Activated B cell treated with CpG ODN at 0.5 μM for 24 hours (primary cell): ENCODE measurements around the gene SEPTIN6. TPM values are rescaled to one million over a fixed set of nuclear protein-coding genes. Genes with fewer than 3 reads are reported as not detected.
A peak's percentile ranks its signal among the peaks of the same experiment; 100 is the strongest.

Experiments
- ATAC-seq: fragments of 200-7000 bp; cut with Tn5 transposase; one replicate; pipeline ENCODE4 v1.10.0; 2021; ENCODE audit warnings: low read depth, mild to moderate bottlenecking, moderate library complexity
- CTCF ChIA-PET: fragments of 350-600 bp; sonication (Branson Sonifier 250); formaldehyde crosslinking; loops from one replicate; lab custom pipeline; 2021; ENCODE audit warnings: antibody characterized with exemption; lab: Charles Lee
- POLR2A ChIA-PET: fragments of 350-600 bp; sonication (Branson Sonifier 250); formaldehyde crosslinking; loops from one replicate; lab custom pipeline; 2021; ENCODE audit warnings: antibody characterized with exemption; lab: Charles Lee
- DNase-seq: peaks from one replicate; pipeline ENCODE4 v3.0.0; 2022
- H3K27ac Mint-ChIP-seq: one replicate; pipeline ENCODE4 v1.8.0; 2020; ENCODE audit warnings: mixed read lengths
- H3K27me3 Mint-ChIP-seq: one replicate; pipeline ENCODE4 v1.8.0; 2021; ENCODE audit warnings: mixed read lengths
- H3K36me3 Mint-ChIP-seq: one replicate; pipeline ENCODE4 v1.8.0; 2021; ENCODE audit warnings: low read depth, mixed read lengths
- H3K4me1 Mint-ChIP-seq: one replicate; pipeline ENCODE4 v1.8.0; 2021; ENCODE audit warnings: mixed read lengths
- H3K4me3 Mint-ChIP-seq: one replicate; pipeline ENCODE4 v1.8.0; 2020; ENCODE audit warnings: mild to moderate bottlenecking, mixed read lengths
- H3K9me3 Mint-ChIP-seq: one replicate; pipeline ENCODE4 v1.8.0; 2020; ENCODE audit warnings: mixed read lengths
- CTCF ChIP-seq: fragments of 200-600 bp; IDR thresholded peaks from one replicate; pipeline ENCODE4 v1.8.0; 2022; ENCODE audit warnings: antibody characterized with exemption, mild to moderate bottlenecking
- intact Hi-C: fragments of 100-400 bp; cut with micrococcal nuclease; formaldehyde crosslinking; loops from one replicate; pipeline ENCODE4 v1.15.1; 2024
- total RNA-seq: library from RNA; stranded (reverse); gene quantifications from 2 replicates; pipeline ENCODE4 v1.2.3, GENCODE V29; 2022

Gene SEPTIN6
- total RNA-seq, 1 donor from 2014 or later = 330 TPM

GRCh38 chrX:119682019-119682989, 10.7 kb downstream of the SEPTIN6 start:
- Mint-ChIP-seq H3K36me3 (peaks cover 8% of the 10 kb centered on the region), H3K4me1 (peaks cover 83% of the 10 kb centered on the region), H3K27ac (peak overlapping the region; percentile 88), H3K4me3 (peak overlapping the region; percentile 71), H3K9me3 (no peaks in the 10 kb centered on the region), H3K27me3 (no peaks in the 10 kb centered on the region)
- intact Hi-C loops = no loop called here
- no peak for ATAC-seq
- no peak for TF ChIP-seq CTCF
- no peak for DNase-seq
- ChIA-PET POLR2A (interaction anchor here (0.6 to 5.4 kb wide), 8 partner anchors 9 to 109 kb away, joined by 3 to 57 read pairs (median 4); partner anchors contain the start of genes NKRF, RPL39 and SEPTIN6), CTCF (interaction anchor here (1.1 to 1.3 kb wide), 3 partner anchors 9 to 11 kb away, joined by 3 to 4 read pairs (median 3); partner anchors contain the start of gene SEPTIN6)

GRCh38 chrX:119677654-119677981, 15.3 kb downstream of the SEPTIN6 start:
- POLR2A ChIA-PET = interaction anchor here (0.5 to 4.1 kb wide), 9 partner anchors 8 to 78 kb away, joined by 3 to 53 read pairs (median 5); partner anchors contain the start of gene SEPTIN6
- H3K27me3 Mint-ChIP-seq = no peaks in the 10 kb centered on the region
- CTCF ChIA-PET = no interaction called here
- DNase-seq = no peak
- H3K27ac Mint-ChIP-seq = peak overlapping the region; percentile 90
- intact Hi-C loops = loop anchor here (1.0 kb wide), 1 partner anchor 11 kb away; no protein-coding TSS in a partner anchor
- peaks cover 25% of the 10 kb centered on the region for H3K36me3 Mint-ChIP-seq
- ATAC-seq = no peak
- peak overlapping the region; percentile 71 for H3K4me3 Mint-ChIP-seq
- H3K9me3 Mint-ChIP-seq = no peaks in the 10 kb centered on the region
- TF ChIP-seq CTCF = no peak
- H3K4me1 Mint-ChIP-seq = peaks cover 63% of the 10 kb centered on the region

GRCh38 chrX:119676949-119677653, 15.9 kb downstream of the SEPTIN6 start:
- no peak for TF ChIP-seq CTCF
- peak overlapping the region; percentile 71 for H3K4me3 Mint-ChIP-seq
- intact Hi-C loops = loop anchor here (1.0 kb wide), 1 partner anchor 11 kb away; no protein-coding TSS in a partner anchor
- DNase-seq (no peak), ATAC-seq (no peak)
- POLR2A ChIA-PET = interaction anchor here (0.5 to 4.1 kb wide), 9 partner anchors 8 to 115 kb away, joined by 3 to 27 read pairs (median 4); partner anchors contain the start of gene SEPTIN6
- CTCF ChIA-PET = no interaction called here
- H3K27ac Mint-ChIP-seq = peak overlapping the region; percentile 90
- peaks cover 58% of the 10 kb centered on the region for H3K4me1 Mint-ChIP-seq
- no peaks in the 10 kb centered on the region for H3K9me3 Mint-ChIP-seq
- H3K27me3 Mint-ChIP-seq = no peaks in the 10 kb centered on the region
- peaks cover 30% of the 10 kb centered on the region for H3K36me3 Mint-ChIP-seq

GRCh38 chrX:119673336-119673735, 19.6 kb downstream of the SEPTIN6 start:
- ChIA-PET CTCF (interaction anchor here (1.8 kb wide), 1 partner anchor 57 kb away, joined by 3 read pairs; no protein-coding TSS in a partner anchor), POLR2A (interaction anchor here (0.9 kb wide), 1 partner anchor 67 kb away, joined by 3 read pairs; the partner anchor contains the start of gene NKRF)
- DNase-seq (no peak), ATAC-seq (no peak)
- Mint-ChIP-seq H3K36me3 (peaks cover 46% of the 10 kb centered on the region), H3K27ac (no peak overlapping the region), H3K9me3 (no peaks in the 10 kb centered on the region), H3K4me3 (no peak overlapping the region), H3K27me3 (no peaks in the 10 kb centered on the region), H3K4me1 (peaks cover 36% of the 10 kb centered on the region)
- TF ChIP-seq CTCF = no peak
- intact Hi-C loops = no loop called here
